Subcutaneous adipose tissue (tissue), 4 donors: ENCODE data around the gene DENND10. TPM values are rescaled to one million over a fixed set of nuclear protein-coding genes. Genes with fewer than 3 reads are reported as not detected.

Experiments
- CTCF ChIP-seq: fragments of 450-650 bp; IDR thresholded peaks from one replicate; pipeline ENCODE4 v1.5.1; 2016; ENCODE audit warnings: low read depth, mild to moderate bottlenecking, control low read depth, antibody characterized with exemption, moderate library complexity
- total RNA-seq, 4 donors: library from RNA; depleted of rRNA; stranded (reverse); fragments of >200 nt; gene quantifications; one replicate each; pipeline ENCODE4 v1.1.0, GENCODE V29; 2016

Gene DENND10
- total RNA-seq, 4 donors from 2014 or later = 68.2 to 77.5 (median 73.6) TPM

GRCh38 chr10:119131512-119132240 lies 27.8 kb downstream of the DENND10 start:
- no peak for TF ChIP-seq CTCF

GRCh38 chr10:119132521-119133345 lies 28.8 kb downstream of the DENND10 start:
- TF ChIP-seq CTCF = no peak

GRCh38 chr10:119133949-119134348 lies 30.0 kb downstream of the DENND10 start:
- TF ChIP-seq CTCF = no peak

GRCh38 chr10:119135513-119135881 lies 31.6 kb downstream of the DENND10 start:
- TF ChIP-seq CTCF = no peak

- no peak for TF ChIP-seq CTCF
These were observed 32.2 kb downstream of the DENND10 start for GRCh38 chr10:119136084-119136483.

DNA sequence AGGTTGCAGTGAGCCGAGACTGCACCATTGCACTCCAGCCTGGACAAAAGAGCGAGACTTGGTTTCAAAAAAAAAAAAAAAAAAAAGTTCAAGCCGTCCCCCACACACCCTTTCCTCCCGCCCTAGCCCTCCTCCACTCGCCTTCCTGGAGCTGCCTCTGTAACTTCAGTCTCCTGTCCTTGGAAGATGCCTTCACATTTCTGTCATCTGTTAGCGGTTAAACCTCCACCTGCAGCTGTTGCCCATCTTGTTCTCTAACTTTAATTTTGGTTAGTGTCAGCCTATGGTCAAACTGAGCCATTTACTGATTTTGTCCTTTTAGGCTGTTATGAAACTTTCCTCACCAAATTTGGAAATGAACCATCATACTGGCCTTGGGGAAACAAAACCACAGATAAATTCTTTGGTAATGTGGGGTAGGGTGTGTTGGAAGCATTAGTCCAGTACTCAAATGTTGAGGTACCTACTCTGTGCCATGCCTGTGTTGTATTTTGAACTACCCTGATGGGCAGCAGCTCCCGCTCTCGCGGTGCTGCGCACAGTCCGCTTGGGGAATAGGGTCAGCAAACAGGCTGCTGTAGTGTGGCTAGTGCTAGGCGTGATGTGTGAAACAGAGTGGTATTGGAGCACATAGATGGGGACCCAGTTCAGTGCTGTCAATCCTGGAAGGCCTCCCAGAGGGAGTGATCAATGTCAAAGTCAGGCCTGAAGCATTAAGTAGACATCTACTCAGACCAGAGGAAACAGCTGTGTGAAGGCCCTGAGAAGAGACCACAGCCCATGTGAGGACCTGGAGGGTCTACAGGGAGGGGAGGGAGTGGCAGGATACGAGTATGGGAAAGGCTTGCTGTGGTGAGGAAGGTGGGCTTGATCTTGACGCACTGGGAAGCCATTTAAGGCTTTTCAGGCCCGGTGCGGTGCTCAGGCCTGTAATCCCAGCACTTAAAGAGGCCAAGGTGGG lies 34.7 kb downstream of the DENND10 start:
- no peak for TF ChIP-seq CTCF
